Measurements from ENCODE around the gene TPCN2. TPM values are rescaled to one million over a fixed set of nuclear protein-coding genes. Genes with fewer than 3 reads are reported as not detected.

Gene TPCN2
- total and polyA plus RNA-seq, 4 donors, result 6.4 to 20.8 (median 12.1) TPM

DNA sequence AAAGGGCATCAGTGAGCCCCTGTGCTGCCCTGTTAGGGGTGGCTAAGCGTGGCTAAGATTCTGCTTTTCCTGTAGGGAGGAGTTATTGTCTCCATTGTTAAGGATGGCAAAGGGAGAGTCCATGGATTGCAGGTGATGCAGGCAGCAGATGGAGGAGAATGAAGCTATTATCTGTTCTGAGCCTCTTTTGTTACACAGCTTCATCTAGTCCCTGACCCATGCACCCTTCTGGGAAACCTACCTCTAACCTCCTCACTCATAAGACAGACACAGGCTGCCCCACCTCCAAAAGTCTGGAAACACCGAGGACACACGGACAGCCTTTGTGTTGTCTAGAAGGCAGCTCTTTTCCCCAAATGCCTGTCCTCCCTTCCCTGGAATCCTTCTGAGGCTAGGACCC is 120.7 kb downstream of the TPCN2 start:
- Histone ChIP-seq H3K4me3 (ENCODE audit: low read depth in 1 of 3, low read length in 3 of 3) (no peak overlapping the region), H3K4me1 (ENCODE audit: control insufficient read depth in 4 of 4, insufficient read depth in 4 of 4, low read length in 3 of 4) (no peaks in the 10 kb centered on the region), H3K9ac (ENCODE audit: low read depth in 1 of 2, low read length in 2 of 2) (no peak overlapping the region), H3K36me3 (ENCODE audit: control insufficient read depth in 4 of 4, insufficient read depth in 3 of 4, low read depth in 1 of 4, low read length in 3 of 4) (no peaks in the 10 kb centered on the region), H3K27ac (ENCODE audit: low read depth in 1 of 2, low read length in 2 of 2) (no peak overlapping the region), H3K27me3 (ENCODE audit: control insufficient read depth in 4 of 4, insufficient read depth in 4 of 4, low read length in 3 of 4) (no peaks in the 10 kb centered on the region), H3K9me3 (ENCODE audit: control insufficient read depth in 4 of 4, low read length in 3 of 4) (no peaks in the 10 kb centered on the region)
- no peak for DNase-seq (ENCODE audit: low spot score)
- 94% methylated on average over 3 of the region's 3 CpGs for WGBS
- TF ChIP-seq NR2F2 (IDR thresholded peaks at IDR 0.05), result no peak
- TF ChIP-seq JUND (IDR thresholded peaks at IDR 0.05), result no peak
- no peak for TF ChIP-seq YY1 (IDR thresholded peaks at IDR 0.05)
- no peak for TF ChIP-seq HNF4G (IDR thresholded peaks at IDR 0.05)
- TF ChIP-seq, protein P1, sequence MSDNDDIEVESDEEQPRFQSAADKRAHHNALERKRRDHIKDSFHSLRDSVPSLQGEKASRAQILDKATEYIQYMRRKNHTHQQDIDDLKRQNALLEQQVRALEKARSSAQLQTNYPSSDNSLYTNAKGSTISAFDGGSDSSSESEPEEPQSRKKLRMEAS (IDR thresholded peaks at IDR 0.05), result no peak

DNA sequence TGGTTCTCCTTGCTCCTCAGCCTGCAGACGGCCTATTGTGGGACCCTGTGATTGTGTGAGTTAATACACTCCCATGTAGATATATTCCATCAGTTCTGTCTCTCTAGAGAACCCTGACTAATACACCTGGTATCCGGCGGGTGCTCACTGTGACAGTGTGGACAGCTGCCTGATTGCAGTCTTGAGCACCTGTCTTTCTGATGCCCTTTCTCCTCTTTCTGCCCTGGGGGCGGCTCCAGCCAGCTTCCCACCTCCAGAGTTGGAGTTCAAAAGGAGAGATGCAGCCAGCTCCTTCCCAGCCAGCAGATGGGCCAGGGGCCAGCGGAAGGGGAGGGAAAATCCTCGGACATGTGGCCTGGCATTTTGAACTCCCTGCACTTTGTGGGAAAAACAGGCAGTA is 122.0 kb downstream of the TPCN2 start:
- no peak for DNase-seq (ENCODE audit: low spot score)
- TF ChIP-seq FOXA2 (IDR thresholded peaks at IDR 0.05) (no peak), NR2F2 (IDR thresholded peaks at IDR 0.05) (no peak), JUND (IDR thresholded peaks at IDR 0.05) (no peak), EGR1 (IDR thresholded peaks at IDR 0.05; ENCODE audit: low read depth in 2 of 2) (no peak)
- TF ChIP-seq, protein P2, sequence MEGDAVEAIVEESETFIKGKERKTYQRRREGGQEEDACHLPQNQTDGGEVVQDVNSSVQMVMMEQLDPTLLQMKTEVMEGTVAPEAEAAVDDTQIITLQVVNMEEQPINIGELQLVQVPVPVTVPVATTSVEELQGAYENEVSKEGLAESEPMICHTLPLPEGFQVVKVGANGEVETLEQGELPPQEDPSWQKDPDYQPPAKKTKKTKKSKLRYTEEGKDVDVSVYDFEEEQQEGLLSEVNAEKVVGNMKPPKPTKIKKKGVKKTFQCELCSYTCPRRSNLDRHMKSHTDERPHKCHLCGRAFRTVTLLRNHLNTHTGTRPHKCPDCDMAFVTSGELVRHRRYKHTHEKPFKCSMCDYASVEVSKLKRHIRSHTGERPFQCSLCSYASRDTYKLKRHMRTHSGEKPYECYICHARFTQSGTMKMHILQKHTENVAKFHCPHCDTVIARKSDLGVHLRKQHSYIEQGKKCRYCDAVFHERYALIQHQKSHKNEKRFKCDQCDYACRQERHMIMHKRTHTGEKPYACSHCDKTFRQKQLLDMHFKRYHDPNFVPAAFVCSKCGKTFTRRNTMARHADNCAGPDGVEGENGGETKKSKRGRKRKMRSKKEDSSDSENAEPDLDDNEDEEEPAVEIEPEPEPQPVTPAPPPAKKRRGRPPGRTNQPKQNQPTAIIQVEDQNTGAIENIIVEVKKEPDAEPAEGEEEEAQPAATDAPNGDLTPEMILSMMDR (IDR thresholded peaks at IDR 0.05; ENCODE audit: low read depth, low read length, missing input control), result no peak
- TF ChIP-seq, protein P1 (IDR thresholded peaks at IDR 0.05), result no peak
- TF ChIP-seq, protein P3, sequence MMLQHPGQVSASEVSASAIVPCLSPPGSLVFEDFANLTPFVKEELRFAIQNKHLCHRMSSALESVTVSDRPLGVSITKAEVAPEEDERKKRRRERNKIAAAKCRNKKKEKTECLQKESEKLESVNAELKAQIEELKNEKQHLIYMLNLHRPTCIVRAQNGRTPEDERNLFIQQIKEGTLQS (IDR thresholded peaks at IDR 0.05), result no peak
- 86% methylated on average over 6 of the region's 6 CpGs for WGBS

DNA sequence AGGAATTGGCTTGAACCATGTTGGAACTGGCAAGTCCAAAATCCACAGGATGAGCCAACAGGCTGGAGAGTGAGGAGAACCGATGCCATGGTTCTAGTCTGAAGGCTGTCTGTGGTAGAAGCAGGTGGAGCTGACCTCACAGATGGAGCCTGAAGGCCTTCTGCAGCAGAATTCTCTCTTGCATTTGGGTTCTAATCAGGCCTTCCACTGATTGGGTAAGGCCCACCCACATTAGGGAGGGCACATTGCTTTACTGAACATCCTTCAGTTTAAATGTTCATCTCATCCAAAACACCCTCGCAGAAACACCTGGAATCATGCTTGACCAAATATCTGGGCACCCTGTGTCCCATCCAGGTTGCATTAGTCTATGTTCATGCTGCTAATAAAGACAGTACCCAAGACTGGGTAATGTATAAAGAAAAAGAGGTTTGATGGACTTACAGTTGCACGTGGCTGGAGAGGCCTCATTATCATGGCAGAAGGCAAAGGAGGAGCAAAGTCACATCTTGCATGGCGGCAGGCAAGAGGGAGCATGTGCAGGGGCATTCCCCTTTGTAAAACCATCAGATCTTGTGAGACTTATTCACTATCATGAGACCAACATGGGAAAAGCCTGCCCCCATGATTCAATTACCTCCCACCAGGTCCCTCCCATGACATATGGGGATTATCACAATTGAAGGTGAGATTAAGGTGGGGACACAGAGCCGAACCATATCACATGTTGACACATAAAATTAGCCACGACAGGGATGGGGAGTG is 122.9 kb downstream of the TPCN2 start:
- WGBS, result 85% methylated on average over 6 of the region's 6 CpGs
- H3K9ac ChIP-seq (ENCODE audit: low read depth in 1 of 2, low read length in 2 of 2), result no peak overlapping the region
- no peak for DNase-seq (ENCODE audit: low spot score)
- no peaks in the 10 kb centered on the region for H3K4me1 ChIP-seq (ENCODE audit: control insufficient read depth in 4 of 4, insufficient read depth in 4 of 4, low read length in 3 of 4)
- H3K36me3 ChIP-seq (ENCODE audit: control insufficient read depth in 4 of 4, insufficient read depth in 3 of 4, low read depth in 1 of 4, low read length in 3 of 4), result no peaks in the 10 kb centered on the region
- no peak overlapping the region for H3K4me3 ChIP-seq (ENCODE audit: low read depth in 1 of 3, low read length in 3 of 3)
- H3K27me3 ChIP-seq (ENCODE audit: control insufficient read depth in 4 of 4, insufficient read depth in 4 of 4, low read length in 3 of 4), result no peaks in the 10 kb centered on the region
- H3K9me3 ChIP-seq (ENCODE audit: control insufficient read depth in 4 of 4, low read length in 3 of 4), result no peaks in the 10 kb centered on the region
- no peak overlapping the region for H3K27ac ChIP-seq (ENCODE audit: low read depth in 1 of 2, low read length in 2 of 2)
- TF ChIP-seq, protein P4, sequence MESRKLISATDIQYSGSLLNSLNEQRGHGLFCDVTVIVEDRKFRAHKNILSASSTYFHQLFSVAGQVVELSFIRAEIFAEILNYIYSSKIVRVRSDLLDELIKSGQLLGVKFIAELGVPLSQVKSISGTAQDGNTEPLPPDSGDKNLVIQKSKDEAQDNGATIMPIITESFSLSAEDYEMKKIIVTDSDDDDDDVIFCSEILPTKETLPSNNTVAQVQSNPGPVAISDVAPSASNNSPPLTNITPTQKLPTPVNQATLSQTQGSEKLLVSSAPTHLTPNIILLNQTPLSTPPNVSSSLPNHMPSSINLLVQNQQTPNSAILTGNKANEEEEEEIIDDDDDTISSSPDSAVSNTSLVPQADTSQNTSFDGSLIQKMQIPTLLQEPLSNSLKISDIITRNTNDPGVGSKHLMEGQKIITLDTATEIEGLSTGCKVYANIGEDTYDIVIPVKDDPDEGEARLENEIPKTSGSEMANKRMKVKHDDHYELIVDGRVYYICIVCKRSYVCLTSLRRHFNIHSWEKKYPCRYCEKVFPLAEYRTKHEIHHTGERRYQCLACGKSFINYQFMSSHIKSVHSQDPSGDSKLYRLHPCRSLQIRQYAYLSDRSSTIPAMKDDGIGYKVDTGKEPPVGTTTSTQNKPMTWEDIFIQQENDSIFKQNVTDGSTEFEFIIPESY (IDR thresholded peaks at IDR 0.05), result no peak
- no peak for TF ChIP-seq GABPA (IDR thresholded peaks at IDR 0.05 in 1 of 2, conservative IDR thresholded peaks at IDR 0.05 in 1 of 2)
- TF ChIP-seq, protein P1 (IDR thresholded peaks at IDR 0.05), result no peak
- no peak for TF ChIP-seq FOXA1 (IDR thresholded peaks at IDR 0.05)
- no peak for TF ChIP-seq RAD21 (IDR thresholded peaks at IDR 0.05)
- TF ChIP-seq SP1 (IDR thresholded peaks at IDR 0.05), result no peak
- no peak for TF ChIP-seq TAF1 (conservative IDR thresholded peaks at IDR 0.05)
- TF ChIP-seq HNF4A (conservative IDR thresholded peaks at IDR 0.05), result no peak
- no peak for TF ChIP-seq FOXA2 (IDR thresholded peaks at IDR 0.05)
- TF ChIP-seq YY1 (IDR thresholded peaks at IDR 0.05), result no peak
- no peak for TF ChIP-seq HNF4G (IDR thresholded peaks at IDR 0.05)
- TF ChIP-seq, protein P3 (IDR thresholded peaks at IDR 0.05), result no peak
- no peak for TF ChIP-seq NR2F2 (IDR thresholded peaks at IDR 0.05)
- TF ChIP-seq, protein P2 (IDR thresholded peaks at IDR 0.05; ENCODE audit: low read depth, low read length, missing input control), result no peak
- TF ChIP-seq EGR1 (IDR thresholded peaks at IDR 0.05; ENCODE audit: low read depth in 2 of 2), result no peak
- TF ChIP-seq RXRA (IDR thresholded peaks at IDR 0.05), result no peak
- TF ChIP-seq JUND (IDR thresholded peaks at IDR 0.05), result no peak

More for the DNA sequence above, 122.0 kb downstream of the TPCN2 start:
- Histone ChIP-seq H3K9me3 (ENCODE audit: control insufficient read depth in 4 of 4, low read length in 3 of 4) (no peaks in the 10 kb centered on the region), H3K4me3 (ENCODE audit: low read depth in 1 of 3, low read length in 3 of 3) (no peak overlapping the region), H3K9ac (ENCODE audit: low read depth in 1 of 2, low read length in 2 of 2) (no peak overlapping the region), H3K4me1 (ENCODE audit: control insufficient read depth in 4 of 4, insufficient read depth in 4 of 4, low read length in 3 of 4) (no peaks in the 10 kb centered on the region), H3K27me3 (ENCODE audit: control insufficient read depth in 4 of 4, insufficient read depth in 4 of 4, low read length in 3 of 4) (no peaks in the 10 kb centered on the region), H3K36me3 (ENCODE audit: control insufficient read depth in 4 of 4, insufficient read depth in 3 of 4, low read depth in 1 of 4, low read length in 3 of 4) (no peaks in the 10 kb centered on the region), H3K27ac (ENCODE audit: low read depth in 1 of 2, low read length in 2 of 2) (no peak overlapping the region)
